ENCODE results near the gene SPRED2. TPM values are rescaled to one million over a fixed set of nuclear protein-coding genes. Genes with fewer than 3 reads are reported as not detected.

Gene SPRED2
- total and polyA plus RNA-seq, 2 of the 8 experiments (the other 6 are each of a cell fraction or from before 2014, with no cell fraction given), result 15.3 to 22.5 TPM

- POLR2A ChIA-PET (ENCODE audit: partially characterized antibody), result no interaction called here
- H3K27ac ChIP-seq (ENCODE audit: low read depth, low read length), result no peak overlapping the region
- no peak for TF ChIP-seq TEAD4 (IDR thresholded peaks at IDR 0.05; ENCODE audit: low read depth, low read length)
- TF ChIP-seq TAF7 (optimal IDR thresholded peaks at IDR 0.05; ENCODE audit: borderline replicate concordance, low read depth, low read length), result no peak
- no peak for TF ChIP-seq KDM1A (IDR thresholded peaks at IDR 0.05; ENCODE audit: borderline replicate concordance, low read length)
- TF ChIP-seq JUND (IDR thresholded peaks at IDR 0.05; ENCODE audit: low read length), result no peak
- no peak for TF ChIP-seq CBX8 (IDR thresholded peaks at IDR 0.05; ENCODE audit: borderline replicate concordance, low read depth, low read length)
- TF ChIP-seq SP4 (IDR thresholded peaks at IDR 0.05; ENCODE audit: low read length), result no peak
- no peak for TF ChIP-seq BRCA1 (IDR thresholded peaks at IDR 0.05; ENCODE audit: low read depth, low read length)
- TF ChIP-seq MAFK (IDR thresholded peaks at IDR 0.05; ENCODE audit: low read depth, low read length), result no peak
- TF ChIP-seq SIX5 (IDR thresholded peaks at IDR 0.05; ENCODE audit: low read depth, low read length), result no peak
- no peak for TF ChIP-seq KDM4A (IDR thresholded peaks at IDR 0.05; ENCODE audit: low read depth, low read length, severe bottlenecking)
- no peak for TF ChIP-seq ASH2L (IDR thresholded peaks at IDR 0.05; ENCODE audit: low read length)
- TF ChIP-seq BACH1 (IDR thresholded peaks at IDR 0.05; ENCODE audit: low read length), result no peak
- TF ChIP-seq NANOG (IDR thresholded peaks at IDR 0.05; ENCODE audit: insufficient read depth, low read depth, low read length, poor library complexity, severe bottlenecking), result no peak
- TF ChIP-seq BCL11A (IDR thresholded peaks at IDR 0.05; ENCODE audit: low read depth in 2 of 2, low read length in 2 of 2), result no peak
Measured at GRCh38 chr2:65443509-65444186, 11.2 kb upstream of the SPRED2 start.

More at GRCh38 chr2:65443509-65444186, 11.2 kb upstream of the SPRED2 start:
- Histone ChIP-seq H2BK120ac (replicated peaks; ENCODE audit: low read depth, low read length) (no peak overlapping the region), H3K56ac (replicated peaks; ENCODE audit: insufficient read length, low read depth, low read length) (no peak overlapping the region), H3K9me3 (ENCODE audit: insufficient read depth in 2 of 2, low read depth in 1 of 2, low read length in 1 of 2) (no peaks in the 10 kb centered on the region), H3K4me1 (replicated peaks in 1 of 4; ENCODE audit: control insufficient read depth in 3 of 4, insufficient read depth in 4 of 4, low read length in 3 of 4) (peaks cover 3 to 5% (median 4%) of the 10 kb centered on the region in 4 experiments; a peak in 6 of 7 replicates), H4K20me1 (replicated peaks in 1 of 2; ENCODE audit: control insufficient read depth in 1 of 2, insufficient read depth in 2 of 2, low read length in 2 of 2) (peaks cover 4% of the 10 kb centered on the region in 2 experiments), H3K4me2 (ENCODE audit: insufficient read depth in 1 of 2, low read depth in 2 of 2, low read length in 2 of 2) (no peak overlapping the region), H2BK15ac (ENCODE audit: low read length) (no peak overlapping the region), H3K4me3 (ENCODE audit: extremely low read depth in 1 of 4, insufficient read depth in 2 of 4, low read depth in 3 of 4, low read length in 4 of 4) (no peak overlapping the region), H3K23ac (ENCODE audit: insufficient read length) (no peak overlapping the region), H2BK12ac (ENCODE audit: low read depth, low read length) (no peak overlapping the region), H3K14ac (ENCODE audit: insufficient read length) (no peak overlapping the region), H4K8ac (ENCODE audit: extremely low read depth, insufficient read depth, low read length) (no peak overlapping the region), H3K79me2 (ENCODE audit: control insufficient read depth in 1 of 2, insufficient read depth in 2 of 2, low read length in 2 of 2) (no peaks in the 10 kb centered on the region), H4K5ac (ENCODE audit: insufficient read length, low read depth, low read length) (no peak overlapping the region), H2AFZ (ENCODE audit: low read length) (no peak overlapping the region), H2AK5ac (ENCODE audit: low read depth, low read length) (no peak overlapping the region), H3K36me3 (ENCODE audit: control insufficient read depth in 2 of 4, insufficient read depth in 4 of 4, low read length in 3 of 4) (no peaks in the 10 kb centered on the region), H2BK20ac (ENCODE audit: low read length) (no peak overlapping the region), H4K91ac (replicated peaks; ENCODE audit: insufficient read length, low read length) (no peak overlapping the region), H3K27me3 (replicated peaks in 1 of 4; ENCODE audit: control insufficient read depth in 3 of 4, extremely low read depth in 1 of 4, insufficient read depth in 3 of 4, low read length in 3 of 4) (peaks cover 1 to 18% (median 11%) of the 10 kb centered on the region in 4 experiments), H3K4ac (replicated peaks; ENCODE audit: insufficient read length, low read depth, low read length) (no peak overlapping the region), H2BK5ac (ENCODE audit: low read depth, low read length) (no peak overlapping the region), H3K23me2 (ENCODE audit: low read depth, low read length) (peaks cover 3% of the 10 kb centered on the region; the same call in 1 of the 2 replicates), H3K9ac (replicated peaks in 1 of 4; ENCODE audit: extremely low read depth in 1 of 4, low read depth in 3 of 4, low read length in 3 of 4) (no peak overlapping the region), H3K79me1 (ENCODE audit: low read depth, low read length) (no peaks in the 10 kb centered on the region), H3K18ac (ENCODE audit: extremely low read depth, low read length) (no peak overlapping the region)
- WGBS, 2 experiments (ENCODE audit: extremely low coverage in 1 of 2, insufficient coverage in 1 of 2, insufficient read length in 1 of 2, insufficient replicate concordance in 2 of 2, low coverage in 1 of 2, low lambda C conversion rate in 2 of 2, missing lambda C conversion rate in 1 of 2), result 85% methylated on average over 5 of the region's 5 CpGs; no CpG with 5 or more reads in 1 of the 2 experiments
- DNase-seq (ENCODE audit: low read depth in 1 of 2, low spot score in 2 of 2) (no peak), FAIRE-seq (no peak)
- CTCF ChIA-PET (ENCODE audit: partially characterized antibody), result no interaction called here

All from H1 (cell line).